SH-SY5Y (cell line): ENCODE measurements around the gene KLHL28.

Source experiments
- GATA2 ChIP-seq: IDR thresholded peaks from 2 replicates; pipeline ENCODE4 v1.6.1; 2011; ENCODE audit warnings: mild to moderate bottlenecking, low read depth, low read length
- GATA3 ChIP-seq: IDR thresholded peaks from 2 replicates; pipeline ENCODE4 v1.6.1; 2011; ENCODE audit warnings: low read depth, mild to moderate bottlenecking, low read length, moderate library complexity

GRCh38 chr14:44898551-44898950 lies 63.2 kb downstream of the KLHL28 start:
- TF ChIP-seq GATA2, result no peak
- no peak for TF ChIP-seq GATA3
